Measurements from ENCODE around the gene SAPCD1. TPM values are rescaled to one million over a fixed set of nuclear protein-coding genes. Genes with fewer than 3 reads are reported as not detected.

SAPCD1 gene
- total and polyA plus RNA-seq, 5 donors, result 0.25 to 0.50 TPM; not detected in 3

DNA sequence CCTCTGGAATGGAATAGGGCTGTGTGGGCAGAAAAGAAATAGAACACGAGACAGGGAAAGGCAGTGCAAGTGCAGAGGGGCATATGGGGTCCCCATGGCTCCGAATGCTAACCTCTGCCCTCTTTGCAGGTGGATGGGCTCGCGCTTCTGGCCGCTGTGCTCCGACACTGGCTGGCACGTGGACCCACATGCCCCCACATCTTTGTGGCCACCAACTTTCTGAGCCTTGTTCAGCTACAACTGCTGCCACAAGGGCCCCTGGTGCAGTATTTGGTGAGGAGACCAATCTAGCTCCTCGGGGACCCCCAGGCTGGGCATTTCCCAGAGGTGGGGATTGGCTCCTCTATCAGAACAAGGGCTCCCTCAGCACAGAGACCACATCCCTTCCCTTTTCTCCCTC, 1.1 kb upstream of the SAPCD1 start:
- DNase-seq (no peak), ATAC-seq (no peak)
- Histone ChIP-seq H3K4me1 (ENCODE audit: control insufficient read depth, insufficient read depth, low read length) (no peaks in the 10 kb centered on the region), H3K4me3 (ENCODE audit: low read length) (no peak overlapping the region), H3K27ac (ENCODE audit: low read length) (no peak overlapping the region), H3K9me3 (ENCODE audit: control insufficient read depth, low read length) (no peaks in the 10 kb centered on the region), H3K27me3 (ENCODE audit: control insufficient read depth, insufficient read depth) (no peaks in the 10 kb centered on the region)
- intact Hi-C loops (cut with DNase I), result no loop called here
- 96% methylated on average over 8 of the region's 8 CpGs for WGBS

GRCh38 chr6:31762878-31763618, 592 bp downstream of the SAPCD1 start:
- intact Hi-C loops (cut with DNase I), result no loop called here
- H3K9me3 ChIP-seq (ENCODE audit: control insufficient read depth, low read length), result no peaks in the 10 kb centered on the region
- no peak for ATAC-seq

DNA sequence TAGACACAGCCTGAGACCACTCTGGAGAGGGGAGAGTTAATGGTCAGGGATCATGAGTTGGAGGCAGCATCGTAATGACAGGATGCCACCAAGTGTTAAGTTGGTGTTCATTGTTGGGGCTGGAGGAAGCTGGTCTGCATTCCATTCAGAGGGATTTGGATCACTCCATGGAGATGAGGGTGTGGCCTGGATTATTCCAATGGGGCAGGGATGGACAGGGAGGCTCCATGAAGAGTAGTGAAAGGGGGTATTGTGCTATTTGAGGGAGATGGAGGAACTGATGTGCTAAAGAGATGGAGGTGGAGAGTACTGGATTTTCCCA, 1.1 kb downstream of the SAPCD1 start:
- ATAC-seq (peak; percentile 39 to 82), DNase-seq (no peak)
- intact Hi-C loops (cut with DNase I), result no loop called here
- Histone ChIP-seq H3K27ac (ENCODE audit: low read length) (no peak overlapping the region), H3K4me1 (ENCODE audit: control insufficient read depth, insufficient read depth, low read length) (no peaks in the 10 kb centered on the region), H3K4me3 (ENCODE audit: low read length) (no peak overlapping the region), H3K9me3 (ENCODE audit: control insufficient read depth, low read length) (no peaks in the 10 kb centered on the region), H3K27me3 (ENCODE audit: control insufficient read depth, insufficient read depth) (no peaks in the 10 kb centered on the region)
- WGBS, result 8% methylated on average over 1 of the region's 1 CpG

More at GRCh38 chr6:31762878-31763618, 592 bp downstream of the SAPCD1 start:
- 73% methylated on average over 8 of the region's 8 CpGs for WGBS
- DNase-seq, result no peak
- Histone ChIP-seq H3K4me3 (ENCODE audit: low read length) (no peak overlapping the region), H3K27me3 (ENCODE audit: control insufficient read depth, insufficient read depth) (no peaks in the 10 kb centered on the region), H3K27ac (ENCODE audit: low read length) (no peak overlapping the region), H3K4me1 (ENCODE audit: control insufficient read depth, insufficient read depth, low read length) (no peaks in the 10 kb centered on the region)

DNA sequence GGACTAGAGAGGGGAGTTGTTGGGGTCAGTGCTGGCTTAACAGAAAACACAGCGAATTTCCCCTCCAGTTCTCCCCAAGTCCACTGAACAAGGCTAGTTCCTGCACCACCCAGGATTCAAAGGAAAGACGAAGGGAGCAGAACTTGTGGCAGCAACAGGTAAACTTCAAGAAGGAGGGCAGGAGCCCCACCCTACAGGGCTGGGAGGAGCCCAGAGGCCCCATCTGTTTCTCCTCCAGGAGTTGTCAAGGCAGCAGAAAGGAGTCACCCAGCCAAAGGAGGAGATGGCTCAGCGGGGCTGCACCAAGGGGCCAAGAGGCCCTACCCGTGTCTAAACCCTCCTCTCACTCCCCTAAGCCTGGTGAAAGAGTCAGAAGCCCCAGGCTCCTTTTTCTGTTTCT, 1.7 kb downstream of the SAPCD1 start:
- H3K27me3 ChIP-seq (ENCODE audit: control insufficient read depth, insufficient read depth), result no peaks in the 10 kb centered on the region
- no peak for ATAC-seq
- DNase-seq, result no peak
- no peaks in the 10 kb centered on the region for H3K9me3 ChIP-seq (ENCODE audit: control insufficient read depth, low read length)
- intact Hi-C loops (cut with DNase I), result no loop called here
- no peak overlapping the region for H3K27ac ChIP-seq (ENCODE audit: low read length)
- H3K4me3 ChIP-seq (ENCODE audit: low read length), result no peak overlapping the region
- WGBS, result 80% methylated on average over 4 of the region's 4 CpGs
- no peaks in the 10 kb centered on the region for H3K4me1 ChIP-seq (ENCODE audit: control insufficient read depth, insufficient read depth, low read length)

GRCh38 chr6:31765559-31765909, 3.1 kb downstream of the SAPCD1 start:
- no peak overlapping the region for H3K4me3 ChIP-seq (ENCODE audit: low read length)
- ATAC-seq, result no peak
- H3K9me3 ChIP-seq (ENCODE audit: control insufficient read depth, low read length), result no peaks in the 10 kb centered on the region
- no peaks in the 10 kb centered on the region for H3K27me3 ChIP-seq (ENCODE audit: control insufficient read depth, insufficient read depth)
- no peak overlapping the region for H3K27ac ChIP-seq (ENCODE audit: low read length)
- 88% methylated on average over 9 of the region's 9 CpGs for WGBS
- no peak for DNase-seq
- H3K4me1 ChIP-seq (ENCODE audit: control insufficient read depth, insufficient read depth, low read length), result no peaks in the 10 kb centered on the region
- intact Hi-C loops (cut with DNase I), result no loop called here

- no peaks in the 10 kb centered on the region for H3K27me3 ChIP-seq (ENCODE audit: control insufficient read depth, insufficient read depth)
- peak; percentile 43 to 70 for ATAC-seq
- intact Hi-C loops (cut with DNase I), result no loop called here
- DNase-seq, result peak in 1 of 3 donors; percentile 72
- H3K4me3 ChIP-seq (ENCODE audit: low read length), result no peak overlapping the region
- WGBS, result 42% methylated on average over 42 of the region's 42 CpGs
- H3K27ac ChIP-seq (ENCODE audit: low read length), result no peak overlapping the region
- H3K9me3 ChIP-seq (ENCODE audit: control insufficient read depth, low read length), result no peaks in the 10 kb centered on the region
- H3K4me1 ChIP-seq (ENCODE audit: control insufficient read depth, insufficient read depth, low read length), result no peaks in the 10 kb centered on the region
Observed at GRCh38 chr6:31765910-31766794, 3.7 kb downstream of the SAPCD1 start.

DNA sequence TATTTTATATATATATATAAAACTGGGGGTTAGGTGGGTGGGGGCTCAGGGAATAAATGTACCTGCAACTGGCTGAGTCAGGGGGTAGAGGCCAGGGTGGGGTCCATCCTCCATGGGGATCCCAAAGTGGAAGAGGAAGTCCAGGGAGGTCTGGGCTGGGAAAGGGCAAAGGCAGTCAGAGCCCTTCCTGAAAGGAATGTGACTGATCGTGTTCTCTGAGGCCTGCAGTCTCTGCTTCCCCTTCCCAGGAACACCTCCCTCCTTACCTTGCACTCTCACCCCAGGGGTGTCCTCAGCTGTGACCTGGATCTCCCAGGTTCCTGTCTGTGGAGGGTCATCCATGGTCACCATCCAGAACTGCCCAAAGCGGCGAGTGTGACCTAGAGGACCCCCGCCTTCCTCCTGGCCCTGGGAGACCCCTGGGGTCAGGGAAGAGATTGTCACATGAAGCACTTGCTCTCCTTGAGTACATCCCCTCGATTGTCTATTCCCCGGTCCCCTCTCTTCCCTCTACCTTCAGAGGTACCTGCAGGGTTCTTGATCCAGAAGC, 4.7 kb downstream of the SAPCD1 start:
- 82% methylated on average over 6 of the region's 6 CpGs for WGBS
- intact Hi-C loops (cut with DNase I), result no loop called here
- Histone ChIP-seq H3K27ac (ENCODE audit: low read length) (no peak overlapping the region), H3K4me1 (ENCODE audit: control insufficient read depth, insufficient read depth, low read length) (no peaks in the 10 kb centered on the region), H3K4me3 (ENCODE audit: low read length) (no peak overlapping the region), H3K27me3 (ENCODE audit: control insufficient read depth, insufficient read depth) (no peaks in the 10 kb centered on the region), H3K9me3 (ENCODE audit: control insufficient read depth, low read length) (no peaks in the 10 kb centered on the region)
- DNase-seq (no peak), ATAC-seq (no peak)

DNA sequence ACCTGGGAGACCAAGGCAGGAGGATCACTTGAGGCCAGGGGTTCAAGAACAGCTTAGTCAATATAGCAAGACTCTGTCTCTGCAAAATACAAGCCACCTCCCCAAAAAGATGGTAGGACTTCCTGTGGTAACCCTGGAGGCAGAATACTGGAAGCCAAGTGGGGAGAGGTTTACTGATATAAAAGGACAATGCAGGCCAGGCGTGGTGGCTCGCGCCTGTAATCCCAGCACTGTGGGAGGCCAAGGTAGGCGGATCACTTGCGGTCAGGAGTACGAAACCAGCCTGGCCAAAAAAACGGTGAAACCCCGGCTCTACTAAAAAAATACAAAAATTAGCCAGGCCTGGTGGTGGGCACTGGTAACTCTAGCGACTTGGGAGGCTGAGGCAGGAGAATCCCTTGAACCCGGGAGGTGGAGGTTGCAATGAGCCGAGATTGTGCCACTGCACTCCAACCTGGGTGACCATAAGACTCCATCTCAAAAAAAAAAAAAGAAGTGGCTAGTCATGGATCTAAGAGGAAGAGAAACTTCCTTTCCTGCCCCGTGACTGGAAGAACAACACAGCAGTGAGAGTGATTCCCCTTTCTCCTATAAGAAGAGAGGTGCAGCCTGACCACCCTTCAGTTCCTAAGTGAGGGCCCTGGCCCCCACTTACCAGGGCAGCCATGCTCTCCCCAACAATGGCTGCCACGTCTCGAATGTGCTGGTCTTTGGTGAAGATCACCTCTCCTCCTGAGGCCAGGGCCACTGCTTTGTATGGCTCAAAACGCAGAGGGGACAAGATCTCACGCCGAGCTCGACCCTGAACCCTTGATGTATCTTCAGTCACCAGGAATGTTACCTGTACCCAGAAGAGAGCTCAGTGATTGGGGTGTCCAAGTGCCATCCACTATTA, 6.2 kb downstream of the SAPCD1 start:
- Histone ChIP-seq H3K9me3 (ENCODE audit: control insufficient read depth, low read length) (no peaks in the 10 kb centered on the region), H3K4me3 (ENCODE audit: low read length) (no peak overlapping the region), H3K4me1 (ENCODE audit: control insufficient read depth, insufficient read depth, low read length) (no peaks in the 10 kb centered on the region), H3K27ac (ENCODE audit: low read length) (no peak overlapping the region), H3K27me3 (ENCODE audit: control insufficient read depth, insufficient read depth) (no peaks in the 10 kb centered on the region)
- WGBS, result 84% methylated on average over 18 of the region's 18 CpGs
- ATAC-seq (no peak), DNase-seq (no peak)
- intact Hi-C loops (cut with DNase I), result no loop called here

DNA sequence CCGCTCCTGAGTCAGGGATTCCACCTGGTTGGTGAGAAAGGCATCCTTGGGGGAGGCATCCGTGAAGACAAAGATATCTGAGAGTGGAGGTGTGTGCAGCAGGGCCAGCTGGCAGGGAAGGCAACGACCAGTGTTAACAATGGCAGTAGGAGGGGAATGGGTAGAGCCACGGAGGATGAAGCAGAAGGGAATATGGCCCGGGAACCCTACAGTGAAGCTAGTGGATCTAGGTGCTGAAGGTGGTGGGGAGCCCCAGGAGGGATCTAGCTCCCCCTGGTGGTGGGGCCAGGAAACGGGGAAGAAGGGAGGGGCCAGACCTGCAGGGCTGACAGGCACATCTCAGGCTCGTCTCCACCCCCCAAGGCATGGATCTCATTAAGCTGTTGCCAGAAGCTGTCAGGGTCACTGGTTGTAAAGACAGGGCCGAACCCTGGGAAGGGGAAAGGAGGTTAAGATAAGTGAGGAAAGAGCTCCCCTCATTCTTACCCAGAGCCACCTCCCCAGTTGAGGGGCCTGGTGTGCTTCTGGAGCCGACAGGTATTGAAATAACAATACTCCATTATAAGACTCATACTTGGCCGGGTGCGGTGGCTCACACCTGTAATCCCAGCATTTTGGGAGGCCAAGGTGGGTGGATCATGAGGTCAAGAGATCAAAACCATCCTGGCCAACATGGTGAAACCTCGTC, 7.4 kb downstream of the SAPCD1 start:
- Histone ChIP-seq H3K4me1 (ENCODE audit: control insufficient read depth, insufficient read depth, low read length) (no peaks in the 10 kb centered on the region), H3K27me3 (ENCODE audit: control insufficient read depth, insufficient read depth) (no peaks in the 10 kb centered on the region), H3K27ac (ENCODE audit: low read length) (no peak overlapping the region), H3K4me3 (ENCODE audit: low read length) (no peak overlapping the region), H3K9me3 (ENCODE audit: control insufficient read depth, low read length) (no peaks in the 10 kb centered on the region)
- intact Hi-C loops (cut with DNase I), result loop anchor here in 1 of 4 donors (5.0 kb wide), 1 partner anchor 33 kb away; the partner anchor contains the start of gene CLIC1
- ATAC-seq, result peak; percentile 14 to 66
- peak; percentile 57 to 86 (median 85) for DNase-seq
- 61% methylated on average over 12 of the region's 12 CpGs for WGBS

GRCh38 chr6:31770860-31771259, 8.4 kb downstream of the SAPCD1 start:
- no peaks in the 10 kb centered on the region for H3K27me3 ChIP-seq (ENCODE audit: control insufficient read depth, insufficient read depth)
- no peak for DNase-seq
- no peak overlapping the region for H3K27ac ChIP-seq (ENCODE audit: low read length)
- H3K4me3 ChIP-seq (ENCODE audit: low read length), result no peak overlapping the region
- no peaks in the 10 kb centered on the region for H3K9me3 ChIP-seq (ENCODE audit: control insufficient read depth, low read length)
- intact Hi-C loops (cut with DNase I), result loop anchor here in 1 of 4 donors (5.0 kb wide), 1 partner anchor 34 kb away; the partner anchor contains the start of gene CLIC1
- ATAC-seq, result no peak
- no peaks in the 10 kb centered on the region for H3K4me1 ChIP-seq (ENCODE audit: control insufficient read depth, insufficient read depth, low read length)
- 91% methylated on average over 2 of the region's 2 CpGs for WGBS

Measured in right cardiac atrium (tissue), 5 donors.